ENCODE data around the gene NFE2L3. TPM values are rescaled to one million over a fixed set of nuclear protein-coding genes. Genes with fewer than 3 reads are reported as not detected.

The NFE2L3 gene
- 40.2 and 60.8 TPM in 2 replicates for total RNA-seq

GRCh38 chr7:26151953-26152781 is at the start of gene NFE2L3:
TSS of gene NFE2L3 (plus strand) at chr7:26152198. CDS start at chr7:26152499, 301 bp downstream.

GRCh38 chr7:26200444-26201246 is 48.6 kb downstream of the NFE2L3 start, which contains the start of gene HNRNPA2B1:
TSS of gene HNRNPA2B1 (minus strand) at chr7:26200746. CDS start at chr7:26200577, 169 bp downstream.

GRCh38 chr7:26201247-26202018 is 49.4 kb downstream of the NFE2L3 start, which contains the start of gene CBX3:
TSS of gene CBX3 (plus strand) at chr7:26201745. CDS start at chr7:26202999, 1,254 bp downstream.

Other genes starting within 250 kb of the NFE2L3 start
- gene HNRNPA2B1, start 48.5 kb downstream of the NFE2L3 start, total RNA-seq: 140 and 169 TPM in 2 replicates
- 147 and 170 TPM in 2 replicates for gene CBX3, start 49.5 kb downstream of the NFE2L3 start, total RNA-seq
- gene SNX10, start 139.7 kb downstream of the NFE2L3 start, total RNA-seq: 0.65 and 2.3 TPM in 2 replicates

All from vein endothelial cell (primary cell).